Fibroblast of lung (primary cell): ENCODE measurements around the gene TERC.

Source experiments
- EZH2 ChIP-seq: IDR thresholded peaks from 2 replicates; pipeline ENCODE4 v1.5.1; 2012; ENCODE audit warnings: low read length, control low read depth, mild to moderate bottlenecking; ENCODE audit errors: missing control alignments
- TF ChIP-seq, protein P1 (sequence below), 2 donors: IDR thresholded peaks in 1 of 2; conservative IDR thresholded peaks in 1 of 2; 1 replicate in 1 of 2; 2 replicates in 1 of 2; pipeline ENCODE4 v1.5.1; 2011 to 2012; ENCODE audit warnings: low read length in 2 of 2, control low read depth in 1 of 2, inconsistent platforms in 1 of 2, low read depth in 1 of 2, mild to moderate bottlenecking in 1 of 2

GRCh38 chr3:169790687-169791429 lies 26.0 kb upstream of the TERC start:
- TF ChIP-seq, protein P1, sequence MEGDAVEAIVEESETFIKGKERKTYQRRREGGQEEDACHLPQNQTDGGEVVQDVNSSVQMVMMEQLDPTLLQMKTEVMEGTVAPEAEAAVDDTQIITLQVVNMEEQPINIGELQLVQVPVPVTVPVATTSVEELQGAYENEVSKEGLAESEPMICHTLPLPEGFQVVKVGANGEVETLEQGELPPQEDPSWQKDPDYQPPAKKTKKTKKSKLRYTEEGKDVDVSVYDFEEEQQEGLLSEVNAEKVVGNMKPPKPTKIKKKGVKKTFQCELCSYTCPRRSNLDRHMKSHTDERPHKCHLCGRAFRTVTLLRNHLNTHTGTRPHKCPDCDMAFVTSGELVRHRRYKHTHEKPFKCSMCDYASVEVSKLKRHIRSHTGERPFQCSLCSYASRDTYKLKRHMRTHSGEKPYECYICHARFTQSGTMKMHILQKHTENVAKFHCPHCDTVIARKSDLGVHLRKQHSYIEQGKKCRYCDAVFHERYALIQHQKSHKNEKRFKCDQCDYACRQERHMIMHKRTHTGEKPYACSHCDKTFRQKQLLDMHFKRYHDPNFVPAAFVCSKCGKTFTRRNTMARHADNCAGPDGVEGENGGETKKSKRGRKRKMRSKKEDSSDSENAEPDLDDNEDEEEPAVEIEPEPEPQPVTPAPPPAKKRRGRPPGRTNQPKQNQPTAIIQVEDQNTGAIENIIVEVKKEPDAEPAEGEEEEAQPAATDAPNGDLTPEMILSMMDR (conservative IDR thresholded peaks at IDR 0.05 in 1 of 2, IDR thresholded peaks at IDR 0.05 in 1 of 2; ENCODE audit: low read depth in 1 of 2, low read length in 2 of 2) = no peak
- no peak for TF ChIP-seq EZH2
